ENCODE measurements around the gene BOLA2B. TPM values are rescaled to one million over a fixed set of nuclear protein-coding genes. Genes with fewer than 3 reads are reported as not detected.
"Not testable (repeated sequence)": the region's sequence is repeated elsewhere in the genome, so short reads cannot be mapped to it uniquely, and the experiment has no call there.

BOLA2B gene
- total RNA-seq, 4 donors from 2014 or later, result 4.7 to 34.1 (median 27.5) TPM; not detected in 1

- peaks cover 0 to 8% of the 10 kb centered on the region in 2 donors for H3K4me1 ChIP-seq
- H3K9me3 ChIP-seq, result no peaks in the 10 kb centered on the region
- TF ChIP-seq POLR2A (IDR thresholded peaks at IDR 0.05), result no peak
- no peak for TF ChIP-seq CTCF (IDR thresholded peaks at IDR 0.05)
- no peak overlapping the region for H3K27ac ChIP-seq
- H3K36me3 ChIP-seq, result no peaks in the 10 kb centered on the region
- H3K27me3 ChIP-seq, result no peaks in the 10 kb centered on the region
- no peak for DNase-seq
- H3K4me3 ChIP-seq, result no peak overlapping the region
- intact Hi-C loops (cut with DNase I; ENCODE audit: low total_unique reads), result no loop called here
These were observed 12.7 kb downstream of the BOLA2B start for GRCh38 chr16:30180741-30181140.

GRCh38 chr16:30179931-30180330 lies 13.5 kb downstream of the BOLA2B start:
- Histone ChIP-seq H3K9me3 (no peaks in the 10 kb centered on the region), H3K4me1 (peaks cover 0 to 8% of the 10 kb centered on the region in 2 donors), H3K36me3 (no peaks in the 10 kb centered on the region), H3K27me3 (no peaks in the 10 kb centered on the region), H3K4me3 (no peak overlapping the region), H3K27ac (no peak overlapping the region)
- DNase-seq, result no peak
- TF ChIP-seq POLR2A (IDR thresholded peaks at IDR 0.05) (no peak), CTCF (IDR thresholded peaks at IDR 0.05) (no peak)
- intact Hi-C loops (cut with DNase I; ENCODE audit: low total_unique reads), result no loop called here

GRCh38 chr16:30179195-30179594 lies 14.3 kb downstream of the BOLA2B start:
- no peaks in the 10 kb centered on the region for H3K36me3 ChIP-seq
- no peak overlapping the region for H3K27ac ChIP-seq
- no peaks in the 10 kb centered on the region for H3K27me3 ChIP-seq
- H3K4me1 ChIP-seq, result peaks cover 0 to 7% of the 10 kb centered on the region in 2 donors
- H3K9me3 ChIP-seq, result no peaks in the 10 kb centered on the region
- TF ChIP-seq POLR2A (IDR thresholded peaks at IDR 0.05) (no peak), CTCF (IDR thresholded peaks at IDR 0.05) (no peak)
- H3K4me3 ChIP-seq, result no peak overlapping the region
- intact Hi-C loops (cut with DNase I; ENCODE audit: low total_unique reads), result no loop called here
- DNase-seq, result no peak

GRCh38 chr16:30176876-30177275 lies 16.6 kb downstream of the BOLA2B start:
- H3K9me3 ChIP-seq; H3K36me3 ChIP-seq; H3K4me1 ChIP-seq; DNase-seq; H3K4me3 ChIP-seq; intact Hi-C loops (cut with DNase I; ENCODE audit: low total_unique reads); H3K27ac ChIP-seq; H3K27me3 ChIP-seq: not testable (repeated sequence)

- no peak for DNase-seq
- no peaks in the 10 kb centered on the region for H3K36me3 ChIP-seq
- no peak overlapping the region for H3K27ac ChIP-seq
- H3K27me3 ChIP-seq, result no peaks in the 10 kb centered on the region
- intact Hi-C loops (cut with DNase I; ENCODE audit: low total_unique reads), result no loop called here
- H3K9me3 ChIP-seq, result no peaks in the 10 kb centered on the region
- H3K4me1 ChIP-seq, result no peaks in the 10 kb centered on the region
- TF ChIP-seq CTCF (IDR thresholded peaks at IDR 0.05), result no peak
- no peak for TF ChIP-seq POLR2A (IDR thresholded peaks at IDR 0.05)
- H3K4me3 ChIP-seq, result no peak overlapping the region
These were observed 20.4 kb downstream of the BOLA2B start for GRCh38 chr16:30173054-30173453.

GRCh38 chr16:30170145-30170544 lies 23.3 kb downstream of the BOLA2B start:
- H3K36me3 ChIP-seq; H3K4me3 ChIP-seq; H3K4me1 ChIP-seq; H3K9me3 ChIP-seq; intact Hi-C loops (cut with DNase I; ENCODE audit: low total_unique reads); DNase-seq; H3K27ac ChIP-seq; H3K27me3 ChIP-seq: not testable (repeated sequence)

GRCh38 chr16:30169416-30169815 lies 24.1 kb downstream of the BOLA2B start:
- intact Hi-C loops (cut with DNase I; ENCODE audit: low total_unique reads); H3K9me3 ChIP-seq; H3K4me3 ChIP-seq; H3K27ac ChIP-seq; H3K27me3 ChIP-seq; H3K36me3 ChIP-seq; H3K4me1 ChIP-seq; DNase-seq: not testable (repeated sequence)

GRCh38 chr16:30168746-30169145 lies 24.7 kb downstream of the BOLA2B start:
- intact Hi-C loops (cut with DNase I; ENCODE audit: low total_unique reads); H3K36me3 ChIP-seq; H3K27me3 ChIP-seq; DNase-seq; H3K9me3 ChIP-seq; H3K4me3 ChIP-seq; H3K4me1 ChIP-seq; H3K27ac ChIP-seq: not testable (repeated sequence)

Data from uterus (tissue), 4 donors.